Thyroid gland (tissue), 4 donors: ENCODE data around the gene VCAN.

ENCODE experiments used
- CTCF ChIP-seq, 6 experiments: fragments of 200-600 bp in 3 of 6; fragments of 450-650 bp in 3 of 6; sonication (generic) in 3 of 6; IDR thresholded peaks; one replicate each; pipeline ENCODE4 v1.5.1; 2016 to 2019; ENCODE audit warnings: antibody characterized with exemption in 6 of 6, mild to moderate bottlenecking in 2 of 6, inconsistent platforms in 1 of 6, moderate library complexity in 1 of 6
- POLR2A ChIP-seq, 2 donors: fragments of 450-650 bp; IDR thresholded peaks; one replicate each; pipeline ENCODE4 v1.6.1; 2017; ENCODE audit warnings: antibody characterized with exemption in 2 of 2, mild to moderate bottlenecking in 2 of 2, moderate library complexity in 1 of 2

- TF ChIP-seq CTCF (IDR thresholded peaks at IDR 0.05) (no peak), POLR2A (IDR thresholded peaks at IDR 0.05) (no peak)
Observed at GRCh38 chr5:83570916-83571315, 99.4 kb downstream of the VCAN start.
